ENCODE measurements around the gene ERGIC1.
"Not testable (repeated sequence)": the region's sequence is repeated elsewhere in the genome, so short reads cannot be mapped to it uniquely, and the experiment has no call there.

ERGIC1 gene

GRCh38 chr5:172806897-172807672, 27.0 kb upstream of the ERGIC1 start:
- Histone ChIP-seq H2AFZ (ENCODE audit: low read length) (peak overlapping the region; percentile 83), H2BK15ac (ENCODE audit: low read length) (peak overlapping the region; percentile 74), H3K27me3 (ENCODE audit: control insufficient read depth in 3 of 3, insufficient read depth in 3 of 3, low read depth in 1 of 3, low read length in 3 of 3) (no peaks in the 10 kb centered on the region), H3K14ac (ENCODE audit: low read length) (no peak overlapping the region), H3K4me3 (ENCODE audit: low read length in 2 of 2) (no peak overlapping the region), H3K18ac (ENCODE audit: low read length) (peak overlapping the region; percentile 81), H3K23ac (ENCODE audit: low read depth, low read length, poor library complexity) (no peak overlapping the region), H3K9ac (ENCODE audit: low read depth, low read length, poor library complexity) (no peak overlapping the region), H2AK5ac (ENCODE audit: low read depth, low read length) (no peak overlapping the region), H3K36me3 (replicated peaks in 1 of 2; ENCODE audit: control insufficient read depth in 2 of 2, insufficient read depth in 2 of 2, low read length in 2 of 2) (no peaks in the 10 kb centered on the region), H3K79me1 (ENCODE audit: low read depth, low read length) (no peaks in the 10 kb centered on the region), H3K9me3 (replicated peaks in 1 of 2; ENCODE audit: control insufficient read depth in 2 of 2, insufficient read depth in 1 of 2, low read depth in 1 of 2, low read length in 2 of 2) (peaks cover 0 to 3% of the 10 kb centered on the region in 2 donors), H2BK120ac (ENCODE audit: low read depth, low read length) (no peak overlapping the region), H3K4ac (ENCODE audit: low read length) (no peak overlapping the region), H3K4me2 (ENCODE audit: insufficient read depth, low read length, poor library complexity, severe bottlenecking) (no peak overlapping the region), H2BK12ac (ENCODE audit: low read length) (no peak overlapping the region), H3K4me1 (ENCODE audit: control insufficient read depth in 2 of 2, insufficient read depth in 1 of 2, low read depth in 1 of 2, low read length in 2 of 2) (peaks cover 0 to 4% of the 10 kb centered on the region in 2 donors), H3K27ac (replicated peaks; ENCODE audit: low read length) (no peak overlapping the region), H4K8ac (ENCODE audit: low read depth, low read length) (no peak overlapping the region), H4K91ac (ENCODE audit: low read depth, low read length, poor library complexity) (no peak overlapping the region), H2BK5ac (ENCODE audit: low read length) (no peak overlapping the region)
- no peak for DNase-seq (ENCODE audit: low spot score)
- WGBS, 2 donors (ENCODE audit: extremely low coverage in 2 of 2, insufficient read length in 2 of 2, insufficient replicate concordance in 1 of 2), result no CpG with 5 or more reads among the region's 24 CpGs

GRCh38 chr5:172807766-172808311, 26.2 kb upstream of the ERGIC1 start:
- no peak overlapping the region for H2BK120ac ChIP-seq (ENCODE audit: low read depth, low read length)
- no peaks in the 10 kb centered on the region for H3K27me3 ChIP-seq (ENCODE audit: control insufficient read depth in 3 of 3, insufficient read depth in 3 of 3, low read depth in 1 of 3, low read length in 3 of 3)
- H3K4me2 ChIP-seq (ENCODE audit: insufficient read depth, low read length, poor library complexity, severe bottlenecking), result no peak overlapping the region
- H2BK5ac ChIP-seq (ENCODE audit: low read length), result no peak overlapping the region
- no CpG with 5 or more reads among the region's 11 CpGs for WGBS, 2 donors (ENCODE audit: extremely low coverage in 2 of 2, insufficient read length in 2 of 2, insufficient replicate concordance in 1 of 2)
- no peak overlapping the region for H2AK5ac ChIP-seq (ENCODE audit: low read depth, low read length)
- H3K4me3 ChIP-seq (ENCODE audit: low read length in 2 of 2), result no peak overlapping the region
- H2BK15ac ChIP-seq (ENCODE audit: low read length), result no peak overlapping the region
- H4K91ac ChIP-seq (ENCODE audit: low read depth, low read length, poor library complexity), result no peak overlapping the region
- no peak overlapping the region for H3K14ac ChIP-seq (ENCODE audit: low read length)
- no peak overlapping the region for H3K27ac ChIP-seq (replicated peaks; ENCODE audit: low read length)
- H2AFZ ChIP-seq (ENCODE audit: low read length), result peak overlapping the region; percentile 83
- H3K9me3 ChIP-seq (replicated peaks in 1 of 2; ENCODE audit: control insufficient read depth in 2 of 2, insufficient read depth in 1 of 2, low read depth in 1 of 2, low read length in 2 of 2), result peaks cover 0 to 3% of the 10 kb centered on the region in 2 donors
- H3K4ac ChIP-seq (ENCODE audit: low read length), result no peak overlapping the region
- peaks cover 0 to 4% of the 10 kb centered on the region in 2 donors for H3K4me1 ChIP-seq (ENCODE audit: control insufficient read depth in 2 of 2, insufficient read depth in 1 of 2, low read depth in 1 of 2, low read length in 2 of 2)
- H3K36me3 ChIP-seq (replicated peaks in 1 of 2; ENCODE audit: control insufficient read depth in 2 of 2, insufficient read depth in 2 of 2, low read length in 2 of 2), result no peaks in the 10 kb centered on the region
- no peak for DNase-seq (ENCODE audit: low spot score)
- no peak overlapping the region for H3K9ac ChIP-seq (ENCODE audit: low read depth, low read length, poor library complexity)
- H2BK12ac ChIP-seq (ENCODE audit: low read length), result no peak overlapping the region
- H3K79me1 ChIP-seq (ENCODE audit: low read depth, low read length), result no peaks in the 10 kb centered on the region
- H4K8ac ChIP-seq (ENCODE audit: low read depth, low read length), result no peak overlapping the region
- no peak overlapping the region for H3K23ac ChIP-seq (ENCODE audit: low read depth, low read length, poor library complexity)
- H3K18ac ChIP-seq (ENCODE audit: low read length), result no peak overlapping the region

- WGBS, 2 donors (ENCODE audit: extremely low coverage in 2 of 2, insufficient read length in 2 of 2, insufficient replicate concordance in 1 of 2), result no CpG with 5 or more reads among the region's 2 CpGs
- Histone ChIP-seq H3K36me3 (replicated peaks in 1 of 2; ENCODE audit: control insufficient read depth in 2 of 2, insufficient read depth in 2 of 2, low read length in 2 of 2) (no peaks in the 10 kb centered on the region), H3K23ac (ENCODE audit: low read depth, low read length, poor library complexity) (no peak overlapping the region), H3K4ac (ENCODE audit: low read length) (no peak overlapping the region), H3K4me3 (ENCODE audit: low read length in 2 of 2) (no peak overlapping the region), H3K27me3 (ENCODE audit: control insufficient read depth in 3 of 3, insufficient read depth in 3 of 3, low read depth in 1 of 3, low read length in 3 of 3) (no peaks in the 10 kb centered on the region), H2BK5ac (ENCODE audit: low read length) (no peak overlapping the region), H3K27ac (replicated peaks; ENCODE audit: low read length) (no peak overlapping the region), H2AFZ (ENCODE audit: low read length) (no peak overlapping the region), H3K9me3 (replicated peaks in 1 of 2; ENCODE audit: control insufficient read depth in 2 of 2, insufficient read depth in 1 of 2, low read depth in 1 of 2, low read length in 2 of 2) (peaks cover 0 to 3% of the 10 kb centered on the region in 2 donors), H4K8ac (ENCODE audit: low read depth, low read length) (no peak overlapping the region), H4K91ac (ENCODE audit: low read depth, low read length, poor library complexity) (no peak overlapping the region), H2BK120ac (ENCODE audit: low read depth, low read length) (no peak overlapping the region), H3K79me1 (ENCODE audit: low read depth, low read length) (no peaks in the 10 kb centered on the region), H2BK15ac (ENCODE audit: low read length) (no peak overlapping the region), H3K18ac (ENCODE audit: low read length) (no peak overlapping the region), H3K4me1 (ENCODE audit: control insufficient read depth in 2 of 2, insufficient read depth in 1 of 2, low read depth in 1 of 2, low read length in 2 of 2) (peaks cover 0 to 4% of the 10 kb centered on the region in 2 donors), H3K14ac (ENCODE audit: low read length) (no peak overlapping the region), H3K4me2 (ENCODE audit: insufficient read depth, low read length, poor library complexity, severe bottlenecking) (no peak overlapping the region), H3K9ac (ENCODE audit: low read depth, low read length, poor library complexity) (no peak overlapping the region), H2BK12ac (ENCODE audit: low read length) (no peak overlapping the region), H2AK5ac (ENCODE audit: low read depth, low read length) (no peak overlapping the region)
- DNase-seq (ENCODE audit: low spot score), result no peak
Observed at GRCh38 chr5:172809774-172810173, 24.3 kb upstream of the ERGIC1 start.

GRCh38 chr5:172810996-172811395, 23.1 kb upstream of the ERGIC1 start:
- DNase-seq (ENCODE audit: low spot score); H3K79me1 ChIP-seq (ENCODE audit: low read depth, low read length); H2BK120ac ChIP-seq (ENCODE audit: low read depth, low read length); H3K23ac ChIP-seq (ENCODE audit: low read depth, low read length, poor library complexity); H2BK5ac ChIP-seq (ENCODE audit: low read length); H3K27me3 ChIP-seq (ENCODE audit: control insufficient read depth in 3 of 3, insufficient read depth in 3 of 3, low read depth in 1 of 3, low read length in 3 of 3); H3K4me1 ChIP-seq (ENCODE audit: control insufficient read depth in 2 of 2, insufficient read depth in 1 of 2, low read depth in 1 of 2, low read length in 2 of 2); H3K9me3 ChIP-seq (replicated peaks in 1 of 2; ENCODE audit: control insufficient read depth in 2 of 2, insufficient read depth in 1 of 2, low read depth in 1 of 2, low read length in 2 of 2); H2BK12ac ChIP-seq (ENCODE audit: low read length); H3K4me3 ChIP-seq (ENCODE audit: low read length in 2 of 2); H2AK5ac ChIP-seq (ENCODE audit: low read depth, low read length); H2AFZ ChIP-seq (ENCODE audit: low read length); H2BK15ac ChIP-seq (ENCODE audit: low read length); H4K91ac ChIP-seq (ENCODE audit: low read depth, low read length, poor library complexity); H3K4me2 ChIP-seq (ENCODE audit: insufficient read depth, low read length, poor library complexity, severe bottlenecking); H3K14ac ChIP-seq (ENCODE audit: low read length); H3K27ac ChIP-seq (replicated peaks; ENCODE audit: low read length); H4K8ac ChIP-seq (ENCODE audit: low read depth, low read length); H3K4ac ChIP-seq (ENCODE audit: low read length); H3K18ac ChIP-seq (ENCODE audit: low read length); H3K9ac ChIP-seq (ENCODE audit: low read depth, low read length, poor library complexity); H3K36me3 ChIP-seq (replicated peaks in 1 of 2; ENCODE audit: control insufficient read depth in 2 of 2, insufficient read depth in 2 of 2, low read length in 2 of 2): not testable (repeated sequence)
- WGBS, 2 donors (ENCODE audit: extremely low coverage in 2 of 2, insufficient read length in 2 of 2, insufficient replicate concordance in 1 of 2), result no CpG with 5 or more reads among the region's 4 CpGs
